Ishikawa (cell line): ENCODE data around the gene HOXD12.

Experiments used
- CEBPB ChIP-seq: IDR thresholded peaks from 2 replicates; pipeline ENCODE4 v1.6.1; 2012
- EGR1 ChIP-seq: IDR thresholded peaks from 2 replicates; pipeline ENCODE4 v1.6.1; 2012
- EP300 ChIP-seq: IDR thresholded peaks from 2 replicates; pipeline ENCODE4 v1.6.1; 2012; ENCODE audit warnings: borderline replicate concordance
- FOXM1 ChIP-seq: IDR thresholded peaks from 2 replicates; pipeline ENCODE4 v1.6.1; 2012; ENCODE audit warnings: low read depth, borderline replicate concordance
- NFIC ChIP-seq: IDR thresholded peaks from 2 replicates; pipeline ENCODE4 v1.6.1; 2012
- TAF1 ChIP-seq: IDR thresholded peaks from 2 replicates; pipeline ENCODE4 v1.6.1; 2012; ENCODE audit warnings: low read depth, mild to moderate bottlenecking
- TCF12 ChIP-seq: IDR thresholded peaks from 2 replicates; pipeline ENCODE4 v1.6.1; 2012; ENCODE audit warnings: low read depth
- TEAD4 ChIP-seq: IDR thresholded peaks from 2 replicates; pipeline ENCODE4 v1.6.1; 2012
- YY1 ChIP-seq: IDR thresholded peaks from 2 replicates; pipeline ENCODE4 v1.6.1; 2012; ENCODE audit warnings: low read depth
- TF ChIP-seq, protein P1 (sequence below): IDR thresholded peaks from 2 replicates; pipeline ENCODE4 v1.6.1; 2012; ENCODE audit warnings: low read depth, mild to moderate bottlenecking
- TF ChIP-seq, protein P2 (sequence below): IDR thresholded peaks from 2 replicates; pipeline ENCODE4 v1.6.1; 2012

DNA sequence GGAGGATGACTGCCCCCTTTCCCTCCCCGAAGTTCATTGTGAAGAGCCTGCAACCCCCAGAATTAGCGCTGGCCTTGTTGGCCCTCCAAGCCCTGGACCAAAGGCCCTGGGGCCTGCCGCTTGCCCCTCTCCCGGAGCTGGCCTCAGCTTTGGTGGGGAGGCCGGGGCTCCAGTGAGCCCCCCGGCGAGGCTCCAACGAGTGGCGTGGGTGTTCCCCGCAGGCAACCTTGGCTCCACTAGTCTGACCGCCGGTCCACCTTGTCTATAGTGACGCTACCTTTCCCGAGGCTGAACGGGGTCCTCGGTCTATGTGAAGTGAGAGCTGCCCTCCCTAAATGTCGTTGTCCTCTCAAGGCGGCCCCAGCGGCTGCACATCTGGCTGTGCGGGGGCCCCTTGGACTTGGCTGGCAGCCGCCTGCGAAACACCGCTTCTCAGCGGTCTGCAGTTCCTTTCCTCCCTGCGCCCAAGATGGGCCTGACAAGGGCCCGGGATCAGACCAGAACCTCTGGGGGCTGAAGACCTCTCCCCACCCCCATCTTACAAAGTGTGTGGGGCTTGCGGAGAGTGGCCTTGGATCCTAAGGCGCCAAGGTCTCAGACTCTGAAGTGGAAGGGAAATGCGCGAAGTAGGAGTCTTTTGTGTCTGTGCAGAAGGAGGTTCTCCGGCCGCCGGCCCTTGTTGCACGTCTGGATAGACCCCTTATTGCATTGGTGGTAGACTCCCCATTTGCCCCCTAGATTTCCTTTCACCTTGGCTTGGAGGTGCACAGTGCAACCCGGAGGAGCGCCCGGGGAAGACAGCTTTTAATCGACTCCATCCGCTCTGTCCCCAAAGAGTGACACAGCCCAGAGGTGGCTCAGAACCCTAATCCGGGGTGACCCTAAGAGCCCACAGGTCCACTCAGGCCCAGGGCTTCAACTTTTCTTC lies 13.0 kb downstream of the HOXD12 start:
- TF ChIP-seq NFIC: no peak
- TF ChIP-seq CEBPB: no peak
- no peak for TF ChIP-seq TCF12
- no peak for TF ChIP-seq FOXM1
- no peak for TF ChIP-seq TEAD4
- TF ChIP-seq YY1: no peak
- TF ChIP-seq, protein P1, sequence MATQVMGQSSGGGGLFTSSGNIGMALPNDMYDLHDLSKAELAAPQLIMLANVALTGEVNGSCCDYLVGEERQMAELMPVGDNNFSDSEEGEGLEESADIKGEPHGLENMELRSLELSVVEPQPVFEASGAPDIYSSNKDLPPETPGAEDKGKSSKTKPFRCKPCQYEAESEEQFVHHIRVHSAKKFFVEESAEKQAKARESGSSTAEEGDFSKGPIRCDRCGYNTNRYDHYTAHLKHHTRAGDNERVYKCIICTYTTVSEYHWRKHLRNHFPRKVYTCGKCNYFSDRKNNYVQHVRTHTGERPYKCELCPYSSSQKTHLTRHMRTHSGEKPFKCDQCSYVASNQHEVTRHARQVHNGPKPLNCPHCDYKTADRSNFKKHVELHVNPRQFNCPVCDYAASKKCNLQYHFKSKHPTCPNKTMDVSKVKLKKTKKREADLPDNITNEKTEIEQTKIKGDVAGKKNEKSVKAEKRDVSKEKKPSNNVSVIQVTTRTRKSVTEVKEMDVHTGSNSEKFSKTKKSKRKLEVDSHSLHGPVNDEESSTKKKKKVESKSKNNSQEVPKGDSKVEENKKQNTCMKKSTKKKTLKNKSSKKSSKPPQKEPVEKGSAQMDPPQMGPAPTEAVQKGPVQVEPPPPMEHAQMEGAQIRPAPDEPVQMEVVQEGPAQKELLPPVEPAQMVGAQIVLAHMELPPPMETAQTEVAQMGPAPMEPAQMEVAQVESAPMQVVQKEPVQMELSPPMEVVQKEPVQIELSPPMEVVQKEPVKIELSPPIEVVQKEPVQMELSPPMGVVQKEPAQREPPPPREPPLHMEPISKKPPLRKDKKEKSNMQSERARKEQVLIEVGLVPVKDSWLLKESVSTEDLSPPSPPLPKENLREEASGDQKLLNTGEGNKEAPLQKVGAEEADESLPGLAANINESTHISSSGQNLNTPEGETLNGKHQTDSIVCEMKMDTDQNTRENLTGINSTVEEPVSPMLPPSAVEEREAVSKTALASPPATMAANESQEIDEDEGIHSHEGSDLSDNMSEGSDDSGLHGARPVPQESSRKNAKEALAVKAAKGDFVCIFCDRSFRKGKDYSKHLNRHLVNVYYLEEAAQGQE: no peak
- TF ChIP-seq EP300: no peak
- TF ChIP-seq TAF1: no peak
- TF ChIP-seq EGR1: no peak
- TF ChIP-seq, protein P2, sequence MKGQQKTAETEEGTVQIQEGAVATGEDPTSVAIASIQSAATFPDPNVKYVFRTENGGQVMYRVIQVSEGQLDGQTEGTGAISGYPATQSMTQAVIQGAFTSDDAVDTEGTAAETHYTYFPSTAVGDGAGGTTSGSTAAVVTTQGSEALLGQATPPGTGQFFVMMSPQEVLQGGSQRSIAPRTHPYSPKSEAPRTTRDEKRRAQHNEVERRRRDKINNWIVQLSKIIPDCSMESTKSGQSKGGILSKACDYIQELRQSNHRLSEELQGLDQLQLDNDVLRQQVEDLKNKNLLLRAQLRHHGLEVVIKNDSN: no peak
